ENCODE results near the gene RPTN.

GRCh38 chr1:152111515-152111968, 47.5 kb downstream of the RPTN start:
- no peak for TF ChIP-seq CTCF (IDR thresholded peaks at IDR 0.05 in 2 of 3, conservative IDR thresholded peaks at IDR 0.05 in 1 of 3; ENCODE audit: borderline replicate concordance in 1 of 3, insufficient read depth in 1 of 3, low read depth in 2 of 3, low read length in 2 of 3)
- no peak for TF ChIP-seq POLR2A (IDR thresholded peaks at IDR 0.05; ENCODE audit: borderline replicate concordance, extremely low read depth, insufficient read depth, insufficient read length)
- TF ChIP-seq POLR2AphosphoS5 (IDR thresholded peaks at IDR 0.05; ENCODE audit: low read depth, low read length) = no peak
- TF ChIP-seq ZNF274 (IDR thresholded peaks at IDR 0.05; ENCODE audit: low read depth, low read length) = no peak
- TF ChIP-seq EZH2 (IDR thresholded peaks at IDR 0.05) = no peak
- TF ChIP-seq CBX3 (IDR thresholded peaks at IDR 0.05; ENCODE audit: low read depth) = no peak
- TF ChIP-seq JUND (IDR thresholded peaks at IDR 0.05) = no peak
- TF ChIP-seq FOSL1 (IDR thresholded peaks at IDR 0.05; ENCODE audit: low read depth) = no peak
- no peak for TF ChIP-seq SIN3A (IDR thresholded peaks at IDR 0.05; ENCODE audit: low read depth)
- TF ChIP-seq CEBPB (IDR thresholded peaks at IDR 0.05; ENCODE audit: low read depth) = no peak
- TF ChIP-seq MAX (IDR thresholded peaks at IDR 0.05) = no peak
- TF ChIP-seq REST (IDR thresholded peaks at IDR 0.05; ENCODE audit: low read depth) = no peak
- no peak for TF ChIP-seq SP1 (IDR thresholded peaks at IDR 0.05; ENCODE audit: low read depth)
